22Rv1 (cell line): ENCODE results near the gene PTGES3.
A peak's percentile ranks its signal among the peaks of the same experiment; 100 is the strongest.

Experiments
- H3K27ac ChIP-seq: fragments of 450-650 bp; 2 replicates; pipeline ENCODE4 v1.5.1; 2017
- CTCF ChIP-seq: fragments of 450-650 bp; IDR thresholded peaks from 2 replicates; pipeline ENCODE4 v1.5.1; 2017; ENCODE audit warnings: mild to moderate bottlenecking
- ZFX ChIP-seq: fragments of 450-650 bp; IDR thresholded peaks from 2 replicates; pipeline ENCODE4 v1.6.1; 2017; ENCODE audit warnings: antibody characterized with exemption, borderline replicate concordance

The PTGES3 gene

GRCh38 chr12:56723352-56723751, 35.3 kb upstream of the PTGES3 start:
- TF ChIP-seq CTCF (no peak), ZFX (no peak)
- H3K27ac ChIP-seq = peak overlapping the region; percentile 99

- TF ChIP-seq CTCF (no peak), ZFX (no peak)
- H3K27ac ChIP-seq = peak overlapping the region; percentile 99
These were observed 34.7 kb upstream of the PTGES3 start for GRCh38 chr12:56722832-56723231.

- peak overlapping the region; percentile 99 for H3K27ac ChIP-seq
- TF ChIP-seq CTCF = no peak
- no peak for TF ChIP-seq ZFX
These were observed 33.6 kb upstream of the PTGES3 start for GRCh38 chr12:56721721-56722120.

- peak overlapping the region; percentile 99 for H3K27ac ChIP-seq
- TF ChIP-seq CTCF (no peak), ZFX (no peak)
These were observed 33.1 kb upstream of the PTGES3 start for GRCh38 chr12:56721216-56721615.

- peak overlapping the region; percentile 99 for H3K27ac ChIP-seq
- TF ChIP-seq ZFX = no peak
- no peak for TF ChIP-seq CTCF
These were observed 32.7 kb upstream of the PTGES3 start for GRCh38 chr12:56720731-56721151.

- TF ChIP-seq CTCF (no peak), ZFX (no peak)
- H3K27ac ChIP-seq = peak overlapping the region; percentile 99
These were observed 31.0 kb upstream of the PTGES3 start for GRCh38 chr12:56719056-56719455.

GRCh38 chr12:56718636-56719035, 30.6 kb upstream of the PTGES3 start:
- H3K27ac ChIP-seq = peak overlapping the region; percentile 99
- TF ChIP-seq ZFX (no peak), CTCF (no peak)
